OCI-M2 (cell line): Measurements from ENCODE around the gene NOD2.

Source experiments
- DNase-seq: peaks from one replicate; lab custom pipeline; 2025; ENCODE audit not compliant: unreplicated experiment; lab: John Stamatoyannopoulos, UW

NOD2 gene

GRCh38 chr16:50712560-50712898 is 19.1 kb downstream of the NOD2 start:
- no peak for DNase-seq

- no peak for DNase-seq
Measured at GRCh38 chr16:50712956-50713355, 19.6 kb downstream of the NOD2 start.

- DNase-seq = no peak
Measured at GRCh38 chr16:50717091-50717490, 23.7 kb downstream of the NOD2 start.

GRCh38 chr16:50717494-50717893 is 24.1 kb downstream of the NOD2 start:
- DNase-seq = no peak

- no peak for DNase-seq
Measured at GRCh38 chr16:50718061-50718760, 24.8 kb downstream of the NOD2 start.

- no peak for DNase-seq
Measured at GRCh38 chr16:50718761-50719400, 25.5 kb downstream of the NOD2 start.

GRCh38 chr16:50719401-50720337 is 26.3 kb downstream of the NOD2 start:
- no peak for DNase-seq

GRCh38 chr16:50721549-50722404 is 28.4 kb downstream of the NOD2 start:
- DNase-seq = no peak

- DNase-seq = no peak
Measured at GRCh38 chr16:50722405-50722737, 29.0 kb downstream of the NOD2 start.

GRCh38 chr16:50722960-50723359 is 29.6 kb downstream of the NOD2 start:
- DNase-seq = no peak

- no peak for DNase-seq
Measured at GRCh38 chr16:50724306-50724705, 30.9 kb downstream of the NOD2 start.

- DNase-seq = no peak
Measured at GRCh38 chr16:50731130-50731988, 38.0 kb downstream of the NOD2 start.

GRCh38 chr16:50731989-50732832 is 38.8 kb downstream of the NOD2 start:
- DNase-seq = no peak

GRCh38 chr16:50733468-50733867 is 40.1 kb downstream of the NOD2 start:
- no peak for DNase-seq

GRCh38 chr16:50735629-50736122 is 42.3 kb downstream of the NOD2 start:
- no peak for DNase-seq

- no peak for DNase-seq
Measured at GRCh38 chr16:50736448-50736847, 43.0 kb downstream of the NOD2 start.

GRCh38 chr16:50737420-50737959 is 44.1 kb downstream of the NOD2 start:
- no peak for DNase-seq

- no peak for DNase-seq
Measured at GRCh38 chr16:50739031-50739430, 45.6 kb downstream of the NOD2 start.

GRCh38 chr16:50740736-50741135 is 47.3 kb downstream of the NOD2 start:
- DNase-seq = no peak
